ENCODE data around the gene ATP11A.

DNA sequence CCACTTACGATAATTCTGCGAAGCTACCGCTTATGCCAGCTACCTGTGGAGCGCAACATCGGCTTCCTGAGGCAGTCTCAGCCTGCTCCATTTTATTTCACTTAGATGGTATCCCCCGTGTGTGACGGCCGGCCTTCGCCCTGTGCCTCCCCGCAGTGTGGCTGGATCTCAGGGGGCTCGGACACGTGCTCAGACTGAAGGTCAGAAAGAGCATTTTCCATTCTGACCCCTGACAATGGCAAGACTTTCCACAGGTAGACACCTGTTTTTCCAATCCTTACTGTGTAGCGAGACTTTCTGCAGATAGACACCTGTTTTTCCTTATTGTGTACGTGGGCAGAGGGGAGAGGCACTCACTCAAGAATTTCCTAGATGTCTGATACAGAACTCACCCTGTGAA lies 52.7 kb downstream of the ATP11A start:
- no peak for TF ChIP-seq POLR2AphosphoS5 (IDR thresholded peaks at IDR 0.05; ENCODE audit: borderline replicate concordance, low read depth, low read length)
- no peak for TF ChIP-seq EZH2 (IDR thresholded peaks at IDR 0.05)
